Activated T-cell treated with anti-CD3 and anti-CD28 coated beads, Interleukin-2, amount 50 U/mL, for 1 hour (primary cell): Measurements from ENCODE around the gene TALDO1.

Experiments used
- DNase-seq: peaks from one replicate; pipeline ENCODE4 v3.0.0-alpha.2; 2020

The TALDO1 gene

DNA sequence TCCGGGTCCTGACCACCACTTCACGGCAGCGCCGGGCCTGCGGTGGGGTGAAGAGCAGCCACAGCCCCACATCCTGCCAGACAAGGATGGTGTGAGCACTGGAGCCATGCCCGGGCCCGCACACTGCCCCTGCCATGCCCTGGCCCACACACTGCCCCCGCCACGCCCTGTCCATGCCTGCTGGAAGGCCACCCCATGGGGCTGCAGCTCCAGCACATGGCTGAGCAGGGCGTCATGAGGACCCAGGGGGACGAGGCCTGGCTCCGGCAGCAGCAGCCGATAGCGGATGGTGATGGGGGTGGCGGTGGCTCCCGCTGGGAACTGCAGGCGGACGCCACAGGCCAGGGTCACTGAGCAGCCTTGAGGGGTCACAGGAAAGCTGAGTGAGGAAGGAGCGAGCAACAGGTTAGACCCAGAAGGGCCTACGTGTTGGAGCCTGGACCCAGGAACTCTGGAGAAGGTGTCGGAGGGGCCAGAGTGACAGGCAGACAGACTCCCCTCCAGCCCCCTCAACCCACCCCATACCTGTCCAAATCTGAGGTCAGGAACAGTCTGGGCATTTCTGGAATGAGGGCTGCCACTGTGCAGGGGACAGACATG, 54.9 kb downstream of the TALDO1 start:
- DNase-seq: no peak

DNA sequence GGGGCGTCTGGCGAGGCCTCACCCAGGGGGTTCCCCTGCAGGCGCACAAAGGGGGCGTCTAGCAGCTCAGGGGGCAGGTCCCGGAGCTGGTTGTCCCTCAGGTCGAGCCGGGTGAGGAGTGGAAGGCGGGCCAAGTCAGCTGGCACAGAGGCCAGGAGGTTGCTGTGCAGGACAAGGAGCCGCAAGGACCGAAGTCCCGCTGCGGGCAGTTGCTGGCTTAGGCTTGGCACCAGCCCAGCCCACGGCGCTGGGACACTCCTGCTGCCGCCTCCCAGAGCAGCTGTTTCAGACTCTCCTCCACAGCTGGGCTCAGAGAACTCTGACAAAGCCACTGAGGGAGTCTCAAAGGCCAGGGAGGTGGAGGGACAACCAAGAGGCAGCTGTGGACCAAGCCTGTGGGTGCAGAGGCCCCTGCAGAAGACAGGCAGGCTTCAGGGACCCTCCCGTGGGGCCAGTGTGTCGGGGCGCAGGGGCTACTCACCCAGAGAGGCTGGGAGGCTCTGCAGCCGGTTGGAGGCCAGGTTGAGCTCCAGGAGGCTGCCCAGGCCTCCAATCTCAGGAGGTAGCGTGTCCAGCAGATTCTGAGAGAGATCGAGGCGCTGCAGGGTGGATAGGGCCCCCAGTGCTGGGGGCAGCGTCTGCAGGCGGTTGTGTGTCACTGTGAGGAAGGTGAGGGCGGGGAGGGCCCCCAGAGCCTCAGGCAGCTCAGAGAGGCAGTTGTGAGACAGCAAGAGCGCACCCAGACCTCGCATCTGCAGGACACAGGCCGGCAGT, 55.6 kb downstream of the TALDO1 start:
- no peak for DNase-seq

DNA sequence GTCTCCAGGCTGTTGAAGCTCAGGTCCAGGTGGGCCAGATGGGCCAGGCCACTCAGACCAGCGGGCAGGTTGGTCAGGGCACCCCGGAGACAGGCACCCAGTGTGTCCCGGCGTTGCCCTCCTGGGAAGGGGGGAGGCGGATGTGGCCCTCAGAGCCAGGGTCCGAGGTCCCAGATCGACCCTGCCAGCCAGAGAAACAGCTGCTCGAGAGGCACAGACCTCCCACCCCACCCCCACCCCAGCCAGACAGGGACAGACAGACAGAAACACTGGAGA, 56.1 kb downstream of the TALDO1 start:
- DNase-seq: no peak

DNA sequence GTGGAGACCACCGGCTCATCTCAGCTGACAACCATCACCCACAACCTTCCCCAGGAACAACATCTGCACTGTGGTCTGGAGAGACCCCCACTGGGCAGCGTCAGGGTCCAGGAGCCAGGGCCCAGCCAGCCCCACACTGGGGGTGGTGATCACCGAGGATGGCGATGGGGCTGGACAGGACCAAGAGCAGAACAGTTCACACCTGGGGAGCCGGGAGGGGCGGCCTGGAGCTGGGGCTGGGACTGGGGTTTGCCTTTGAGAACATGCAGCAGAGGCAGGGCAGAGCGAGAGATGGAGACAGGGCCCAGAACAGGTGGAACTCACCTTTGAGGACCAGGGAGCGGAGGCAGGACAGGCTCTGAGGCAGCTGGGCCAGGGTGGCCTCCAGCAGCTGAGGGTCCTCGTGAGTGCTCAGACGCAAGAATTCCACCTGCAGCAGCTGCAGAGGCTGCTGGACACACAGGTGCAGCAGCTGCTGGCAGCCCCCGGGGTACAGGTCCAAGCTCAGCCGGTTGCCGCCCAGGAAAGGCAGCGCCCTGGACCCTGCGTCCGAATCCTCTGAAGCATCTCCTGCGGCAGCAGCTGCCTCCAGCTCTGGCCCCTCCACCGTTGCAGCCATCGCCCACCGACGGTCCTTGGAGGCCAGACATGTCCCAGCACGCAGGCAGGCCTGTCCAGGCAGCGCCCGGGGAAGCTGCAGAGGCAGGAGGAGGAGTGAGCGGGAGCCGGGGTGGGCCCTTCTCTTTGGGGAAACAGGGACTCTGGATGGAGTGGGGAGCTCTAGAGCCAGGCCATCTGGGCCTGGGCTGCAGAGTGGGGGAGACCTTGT, 56.7 kb downstream of the TALDO1 start:
- DNase-seq: no peak

DNA sequence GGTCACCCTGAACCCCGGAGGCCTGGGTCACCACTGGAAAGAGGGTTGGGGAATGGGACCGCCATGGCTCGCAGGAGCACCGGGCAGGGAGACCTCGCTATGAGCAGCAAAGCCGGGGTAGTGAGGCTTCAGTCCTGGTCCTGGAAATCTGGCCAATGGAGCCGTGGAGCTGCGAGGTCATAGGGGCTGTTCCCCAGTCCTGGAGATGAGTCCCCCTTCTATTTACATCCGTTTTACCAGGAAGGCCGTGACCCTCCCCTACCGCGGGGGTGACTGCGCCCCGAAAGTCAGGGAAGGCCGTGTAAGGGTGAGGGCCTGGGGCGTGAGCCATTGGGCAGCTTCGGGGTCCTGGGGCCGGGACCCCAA, 57.3 kb downstream of the TALDO1 start:
- DNase-seq: no peak

DNA sequence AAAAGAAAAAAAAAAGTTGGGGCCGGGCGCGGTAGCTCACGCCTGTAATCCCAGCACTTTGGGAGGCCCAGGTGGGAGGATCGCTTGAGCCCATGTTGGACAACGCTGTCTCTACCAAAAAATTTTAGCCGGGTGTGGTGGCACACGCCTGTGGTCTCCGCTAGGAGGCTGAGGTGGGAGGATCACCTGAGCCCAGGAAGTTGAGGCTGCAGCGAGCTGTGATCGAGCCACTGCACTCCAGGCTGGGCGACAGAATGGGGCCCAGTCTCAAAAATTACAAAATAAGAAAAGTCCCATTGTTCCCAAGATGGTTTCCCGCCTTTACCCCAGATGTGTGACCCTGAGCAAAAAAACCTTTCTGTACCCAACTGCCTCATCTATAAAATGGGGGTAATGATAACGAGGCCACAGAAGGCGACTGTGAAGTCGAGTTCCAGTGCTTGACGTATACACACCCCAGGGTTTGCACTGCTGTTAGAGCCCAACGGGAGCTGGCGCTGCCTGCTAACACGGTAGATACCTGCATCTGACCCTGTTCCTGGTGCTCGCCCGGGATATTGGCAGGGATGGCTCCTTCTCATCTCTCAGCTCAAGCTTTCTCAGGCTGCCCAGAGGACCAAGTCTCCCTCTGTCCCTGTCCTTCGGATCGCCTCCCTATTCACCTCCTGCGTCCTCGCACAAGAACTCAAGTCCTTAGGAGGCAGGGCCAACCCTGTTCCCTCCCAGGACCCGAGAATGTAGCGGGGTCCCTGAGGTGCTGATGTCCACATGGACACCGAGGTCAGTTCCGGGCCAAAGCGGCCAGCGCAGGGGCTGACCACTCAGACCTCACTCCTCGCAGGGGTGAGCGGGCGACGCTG, 61.4 kb downstream of the TALDO1 start:
- DNase-seq: no peak

DNA sequence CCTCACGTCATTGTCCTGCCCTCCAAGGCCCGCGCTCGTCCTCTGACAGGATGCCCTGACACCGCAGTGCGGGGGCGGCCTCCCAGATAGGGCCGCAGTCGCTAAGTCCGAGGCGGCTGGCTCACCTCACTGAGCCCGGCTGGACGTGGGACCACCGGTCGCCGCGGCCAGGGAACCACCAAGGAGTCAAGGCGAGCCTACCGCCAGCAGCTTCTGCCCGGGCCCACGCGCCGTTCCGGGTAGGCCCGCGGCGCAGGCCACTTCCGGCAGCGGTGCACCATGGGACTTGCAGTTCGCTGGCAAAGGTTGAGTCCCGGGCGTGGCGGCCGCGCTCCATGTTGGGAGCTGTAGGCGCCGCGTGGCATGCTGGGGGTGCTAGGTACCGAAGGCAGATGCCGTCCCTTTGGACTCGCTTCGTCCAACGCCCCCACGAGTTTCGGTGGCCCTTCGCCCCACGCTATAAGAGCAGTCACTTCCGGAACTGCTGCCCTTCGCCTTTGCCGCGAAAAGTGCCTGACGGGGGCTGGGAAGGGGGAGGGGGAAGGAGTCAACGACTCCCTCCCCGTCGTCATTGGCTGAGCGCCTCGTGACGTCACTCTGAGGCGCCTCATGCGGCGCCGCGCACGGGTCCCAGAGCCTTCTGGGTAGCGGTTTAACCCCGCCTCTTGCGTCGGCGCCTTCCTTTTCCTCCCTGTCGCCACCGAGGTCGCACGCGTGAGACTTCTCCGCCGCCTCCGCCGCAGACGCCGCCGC, 62.2 kb downstream of the TALDO1 start, which contains the start of gene RPLP2:
Gene RPLP2, plus strand, starts transcription at position 681 of the 753 bp plus-strand sequence. CDS start 268 bp downstream, outside the sequence.
- DNase-seq: peak; percentile 99

DNA sequence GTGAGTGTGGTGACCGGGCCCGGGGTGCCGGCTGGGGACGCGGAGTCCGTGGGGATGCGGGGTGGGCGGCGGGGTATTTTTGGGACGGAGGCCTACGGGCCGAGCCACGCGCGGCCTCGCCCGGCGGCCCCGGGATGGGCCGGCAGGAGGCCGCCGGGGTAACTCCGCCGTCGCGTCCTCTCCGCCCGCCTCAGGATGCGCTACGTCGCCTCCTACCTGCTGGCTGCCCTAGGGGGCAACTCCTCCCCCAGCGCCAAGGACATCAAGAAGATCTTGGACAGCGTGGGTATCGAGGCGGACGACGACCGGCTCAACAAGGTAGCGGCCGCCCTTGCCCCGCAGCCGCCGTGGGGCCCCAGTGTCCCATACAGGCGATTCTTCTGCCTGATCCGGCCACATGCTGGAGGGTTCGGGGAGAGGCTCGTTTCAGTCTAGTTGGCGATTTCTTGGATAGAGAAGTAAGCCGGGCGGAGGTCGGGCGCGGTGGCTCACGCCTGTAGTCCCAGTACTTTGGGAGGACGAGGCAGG, 62.8 kb downstream of the TALDO1 start:
- no peak for DNase-seq

DNA sequence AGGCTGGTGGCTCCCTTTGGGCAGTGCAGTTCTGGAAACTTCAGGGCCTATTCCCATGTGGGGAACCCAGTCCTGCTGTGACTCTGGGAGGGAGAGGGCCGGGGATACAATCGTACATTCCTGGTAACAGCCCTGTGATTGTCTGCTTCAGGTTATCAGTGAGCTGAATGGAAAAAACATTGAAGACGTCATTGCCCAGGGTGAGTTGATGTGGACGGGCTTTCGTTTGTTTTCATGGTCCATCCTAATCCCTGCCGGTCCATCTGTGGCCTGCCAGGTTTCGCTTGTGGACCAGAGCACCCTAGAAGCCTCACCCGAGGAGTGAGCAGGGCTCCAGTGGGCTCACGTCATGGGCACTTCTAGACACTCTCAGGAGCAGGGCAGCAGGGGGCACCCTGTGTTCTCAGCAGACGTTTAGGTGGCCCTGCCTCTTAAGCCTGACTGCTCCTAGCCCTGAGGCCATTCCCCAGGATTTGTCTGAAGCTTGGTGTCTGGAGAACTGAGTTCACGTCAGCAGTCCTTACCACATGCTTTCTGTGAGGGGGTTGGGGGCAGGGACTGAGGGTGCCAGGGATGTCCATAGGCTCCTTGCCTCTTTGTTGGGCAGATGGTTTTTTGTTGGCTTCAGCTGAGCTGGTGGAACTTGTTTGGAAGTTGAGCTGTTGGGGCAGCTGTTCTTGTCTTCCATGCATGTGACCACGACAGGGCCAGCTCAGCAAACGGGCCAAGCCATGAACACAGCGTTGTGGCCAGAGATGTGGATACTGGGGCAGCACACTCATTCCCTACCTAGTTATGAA, 64.4 kb downstream of the TALDO1 start:
- DNase-seq: no peak

DNA sequence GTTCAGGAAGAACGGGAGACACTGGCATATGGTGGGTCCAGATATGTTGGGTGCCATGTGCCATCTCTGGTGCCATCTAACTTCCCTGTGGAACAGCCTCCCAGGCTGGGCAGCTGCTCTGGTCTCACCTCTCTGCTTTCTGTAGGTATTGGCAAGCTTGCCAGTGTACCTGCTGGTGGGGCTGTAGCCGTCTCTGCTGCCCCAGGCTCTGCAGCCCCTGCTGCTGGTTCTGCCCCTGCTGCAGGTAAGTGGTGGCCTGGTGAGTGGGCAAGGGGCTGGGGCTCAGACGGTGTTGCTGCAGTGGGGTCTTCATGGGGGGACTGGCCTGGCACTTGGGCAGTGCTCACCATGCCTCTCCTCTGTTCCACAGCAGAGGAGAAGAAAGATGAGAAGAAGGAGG, 65.1 kb downstream of the TALDO1 start:
- no peak for DNase-seq

DNA sequence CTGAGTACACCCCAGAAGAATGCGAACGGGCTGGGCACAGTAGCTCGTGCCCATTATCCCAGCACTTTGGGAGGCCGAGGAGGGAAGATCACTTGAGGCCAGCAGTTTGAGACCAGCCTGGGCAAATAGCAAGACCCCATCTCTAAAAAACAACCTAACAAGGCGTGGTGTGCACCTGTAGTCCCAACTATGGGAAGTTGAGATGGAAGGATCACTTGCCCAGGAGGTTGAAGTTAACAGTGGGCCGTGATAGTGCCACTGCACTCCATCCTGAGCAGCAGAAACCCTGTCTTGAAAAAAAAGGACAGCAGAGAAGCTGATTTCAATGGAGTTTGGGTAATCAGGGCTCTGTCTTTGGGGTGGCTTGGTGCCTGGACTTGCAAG, 65.8 kb downstream of the TALDO1 start:
- DNase-seq: no peak

DNA sequence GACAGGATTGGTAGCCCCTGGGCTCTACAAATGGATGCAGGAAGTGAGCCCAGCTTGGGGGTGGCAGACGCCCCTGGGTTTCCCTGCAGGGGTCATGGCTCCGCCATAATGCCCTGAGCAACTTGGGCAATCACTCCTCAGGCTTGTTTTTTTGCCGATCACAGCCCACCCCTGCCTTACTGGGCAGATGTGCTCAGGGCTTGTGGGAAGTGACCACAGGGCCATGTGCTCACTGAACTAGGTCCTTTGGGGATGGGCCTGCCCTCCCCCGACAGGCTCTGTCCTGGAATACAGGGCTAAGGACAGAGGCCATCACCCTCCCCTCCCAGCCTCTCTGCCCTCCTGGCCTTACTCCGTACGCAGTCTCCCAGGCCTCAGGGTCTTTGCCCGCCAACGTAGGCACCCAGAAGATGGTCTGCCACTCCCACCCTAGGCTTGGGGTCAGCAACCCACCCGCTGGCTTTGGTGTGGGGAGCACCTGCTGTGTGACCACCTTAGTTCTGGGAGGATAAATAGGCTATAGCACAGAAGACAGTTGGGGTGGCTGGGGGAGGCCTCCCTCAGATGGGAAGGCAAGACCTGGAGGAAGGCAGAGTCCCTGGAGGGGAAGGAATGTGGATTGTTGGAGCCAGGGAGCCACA, 66.3 kb downstream of the TALDO1 start:
- DNase-seq: no peak
